Head of caudate nucleus (tissue), 42 donors: Measurements from ENCODE around the gene OPCML.

Experiments used
- DNase-seq, 42 donors: peaks; one replicate each; pipeline versions ENCODE4 v3.0.0 to v3.0.0-alpha.2; 2020 to 2021; ENCODE audit warnings: mixed read lengths in 7 of 42
- intact Hi-C: fragments of 100-400 bp; cut with DNase I; formaldehyde crosslinking; loops from one replicate; pipeline ENCODE4 v1.15.0; 2022

The OPCML gene

GRCh38 chr11:133531971-133532651 lies at the start of gene OPCML:
OPCML (minus strand) TSS chr11:133532501.
- intact Hi-C loops, result no loop called here
- DNase-seq, result peak; percentile 2 to 82 (median 58)

- DNase-seq, result no peak
- intact Hi-C loops, result no loop called here
These were observed 48.8 kb upstream of the OPCML start for GRCh38 chr11:133581091-133581490.

GRCh38 chr11:133579165-133580031 lies 47.1 kb upstream of the OPCML start:
- intact Hi-C loops, result no loop called here
- no peak for DNase-seq

GRCh38 chr11:133577403-133577802 lies 45.1 kb upstream of the OPCML start:
- intact Hi-C loops, result no loop called here
- no peak for DNase-seq

GRCh38 chr11:133576351-133576750 lies 44.0 kb upstream of the OPCML start:
- DNase-seq, result no peak
- intact Hi-C loops, result no loop called here

GRCh38 chr11:133573081-133573480 lies 40.8 kb upstream of the OPCML start:
- no peak for DNase-seq
- intact Hi-C loops, result no loop called here

GRCh38 chr11:133570376-133570775 lies 38.1 kb upstream of the OPCML start:
- intact Hi-C loops, result no loop called here
- DNase-seq, result no peak

- intact Hi-C loops, result no loop called here
- DNase-seq, result no peak
These were observed 31.3 kb upstream of the OPCML start for GRCh38 chr11:133563505-133564025.

- intact Hi-C loops, result no loop called here
- no peak for DNase-seq
These were observed 28.2 kb upstream of the OPCML start for GRCh38 chr11:133560472-133560855.

GRCh38 chr11:133559833-133560471 lies 27.7 kb upstream of the OPCML start:
- DNase-seq, result no peak
- intact Hi-C loops, result no loop called here

GRCh38 chr11:133559382-133559781 lies 27.1 kb upstream of the OPCML start:
- DNase-seq, result no peak
- intact Hi-C loops, result no loop called here

- DNase-seq, result no peak
These were observed 22.7 kb upstream of the OPCML start for GRCh38 chr11:133555034-133555433.

GRCh38 chr11:133553885-133554740 lies 21.8 kb upstream of the OPCML start:
- DNase-seq, result no peak
- intact Hi-C loops, result no loop called here

More at GRCh38 chr11:133555034-133555433, 22.7 kb upstream of the OPCML start:
- intact Hi-C loops, result no loop called here

GRCh38 chr11:133552938-133553337 lies 20.6 kb upstream of the OPCML start:
- intact Hi-C loops, result no loop called here

GRCh38 chr11:133551064-133551463 lies 18.8 kb upstream of the OPCML start:
- intact Hi-C loops, result no loop called here
- no peak for DNase-seq

More at GRCh38 chr11:133552938-133553337, 20.6 kb upstream of the OPCML start:
- no peak for DNase-seq

GRCh38 chr11:133549826-133550225 lies 17.5 kb upstream of the OPCML start:
- DNase-seq, result no peak
- intact Hi-C loops, result no loop called here

- DNase-seq, result no peak
- intact Hi-C loops, result no loop called here
These were observed 16.3 kb upstream of the OPCML start for GRCh38 chr11:133548641-133549040.

GRCh38 chr11:133547808-133548494 lies 15.7 kb upstream of the OPCML start:
- no peak for DNase-seq
- intact Hi-C loops, result no loop called here
